NCI-H748 (cell line): ENCODE results near the gene ANAPC2.

Experiments used
- DNase-seq: peaks from one replicate; lab custom pipeline; 2025; ENCODE audit not compliant: unreplicated experiment; lab: John Stamatoyannopoulos, UW

Gene ANAPC2

GRCh38 chr9:137130176-137130755 lies 58.1 kb downstream of the ANAPC2 start:
- peak; percentile 56 for DNase-seq

- DNase-seq = peak; percentile 97
Measured at GRCh38 chr9:137129456-137130175, 58.7 kb downstream of the ANAPC2 start.

GRCh38 chr9:137128862-137129455 lies 59.4 kb downstream of the ANAPC2 start:
- peak; percentile 34 for DNase-seq

GRCh38 chr9:137128158-137128861 lies 60.0 kb downstream of the ANAPC2 start:
- DNase-seq = no peak

GRCh38 chr9:137127301-137128157 lies 60.8 kb downstream of the ANAPC2 start:
- no peak for DNase-seq

- no peak for DNase-seq
Measured at GRCh38 chr9:137126786-137127185, 61.6 kb downstream of the ANAPC2 start.
